DND-41 (cell line): ENCODE measurements around the gene GAPT.

ENCODE experiments used
- ATAC-seq: fragments of 200-7000 bp; cut with Tn5 transposase; 3 replicates; pipeline ENCODE4 v1.9.1; 2021; ENCODE audit warnings: low read depth; ENCODE audit not compliant: insufficient read depth
- DNase-seq: peaks from one replicate; pipeline ENCODE4 v3.0.0-alpha.2; 2020
- H2AFZ ChIP-seq: 2 replicates; pipeline ENCODE4 v1.6.0; 2012; ENCODE audit warnings: low read depth, low read length
- H3K27ac ChIP-seq: 2 replicates; pipeline ENCODE4 v1.5.1; 2012; ENCODE audit warnings: low read length, inconsistent platforms
- H3K27me3 ChIP-seq: fragments of 200-600 bp; sonication (generic); 2 replicates; pipeline ENCODE4 v1.6.0; 2012; ENCODE audit warnings: low read length, mild to moderate bottlenecking, inconsistent platforms; ENCODE audit not compliant: insufficient read depth, poor library complexity
- H3K36me3 ChIP-seq: 2 replicates; pipeline ENCODE4 v1.5.1; 2012; ENCODE audit warnings: low read length, inconsistent platforms; ENCODE audit not compliant: insufficient read depth
- H3K4me1 ChIP-seq: 2 replicates; pipeline ENCODE4 v1.5.1; 2012; ENCODE audit warnings: mild to moderate bottlenecking, low read length; ENCODE audit not compliant: insufficient read depth
- H3K4me2 ChIP-seq: 2 replicates; pipeline ENCODE4 v1.6.0; 2012; ENCODE audit warnings: mild to moderate bottlenecking, moderate library complexity, low read length, inconsistent platforms; ENCODE audit not compliant: insufficient read depth
- H3K4me3 ChIP-seq, 2 experiments: fragments of 200-600 bp in 1 of 2; shearing (Covaris generic) in 1 of 2; 2 replicates each; pipeline ENCODE4 v1.5.1; 2012 to 2016; ENCODE audit warnings: inconsistent platforms in 2 of 2, low read length in 2 of 2, mild to moderate bottlenecking in 2 of 2, low read depth in 1 of 2, moderate library complexity in 1 of 2
- H3K79me2 ChIP-seq: 2 replicates; pipeline ENCODE4 v1.6.0; 2012; ENCODE audit warnings: low read length, inconsistent platforms; ENCODE audit not compliant: insufficient read depth
- H3K9ac ChIP-seq: 2 replicates; pipeline ENCODE4 v1.6.0; 2012; ENCODE audit warnings: low read depth, mild to moderate bottlenecking, inconsistent platforms, low read length, moderate library complexity
- H3K9me3 ChIP-seq: 2 replicates; pipeline ENCODE4 v1.5.1; 2012; ENCODE audit warnings: low read length, moderate library complexity, mild to moderate bottlenecking, inconsistent platforms; ENCODE audit not compliant: insufficient read depth, severe bottlenecking
- H4K20me1 ChIP-seq: 2 replicates; pipeline ENCODE4 v1.6.0; 2012; ENCODE audit warnings: low read length; ENCODE audit not compliant: insufficient read depth
- EZH2 ChIP-seq: IDR thresholded peaks from 3 replicates; pipeline ENCODE4 v1.6.1; 2012; ENCODE audit warnings: borderline replicate concordance, low read depth, mild to moderate bottlenecking, moderate library complexity, low read length, inconsistent platforms; ENCODE audit not compliant: severe bottlenecking
- TF ChIP-seq, protein P1 (sequence below): IDR thresholded peaks from 2 replicates; pipeline ENCODE4 v1.5.1; 2012; ENCODE audit warnings: borderline replicate concordance, low read length, moderate library complexity, mild to moderate bottlenecking; ENCODE audit not compliant: poor library complexity, severe bottlenecking; ENCODE audit errors: extremely low read depth

GAPT gene

DNA sequence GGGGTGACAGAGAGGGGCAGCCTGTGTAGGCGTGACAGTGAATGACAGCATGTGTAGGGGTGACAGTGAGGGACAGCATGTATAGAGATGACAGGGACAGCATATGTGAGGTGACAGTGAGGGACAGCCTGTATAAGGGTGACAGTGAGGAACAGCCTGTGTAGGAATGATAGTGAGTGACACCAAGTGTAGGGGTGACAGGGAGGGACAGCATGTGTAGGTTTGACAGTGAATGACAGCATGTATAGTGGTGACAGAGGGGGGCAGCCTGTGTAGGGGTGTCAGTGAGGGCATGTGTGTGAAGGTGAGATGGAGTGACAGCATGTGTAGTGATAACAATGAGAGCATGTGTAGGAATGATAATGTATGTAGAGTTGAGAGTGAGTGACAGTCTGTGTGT, 8.7 kb upstream of the GAPT start:
- Histone ChIP-seq H3K4me3 (no peak overlapping the region), H3K4me1 (no peaks in the 10 kb centered on the region), H3K27me3 (no peaks in the 10 kb centered on the region), H3K9me3 (no peaks in the 10 kb centered on the region), H3K79me2 (no peaks in the 10 kb centered on the region), H4K20me1 (no peaks in the 10 kb centered on the region), H3K27ac (no peak overlapping the region), H3K4me2 (no peak overlapping the region), H3K9ac (no peak overlapping the region), H3K36me3 (no peaks in the 10 kb centered on the region), H2AFZ (no peak overlapping the region)
- TF ChIP-seq EZH2: no peak
- TF ChIP-seq, protein P1, sequence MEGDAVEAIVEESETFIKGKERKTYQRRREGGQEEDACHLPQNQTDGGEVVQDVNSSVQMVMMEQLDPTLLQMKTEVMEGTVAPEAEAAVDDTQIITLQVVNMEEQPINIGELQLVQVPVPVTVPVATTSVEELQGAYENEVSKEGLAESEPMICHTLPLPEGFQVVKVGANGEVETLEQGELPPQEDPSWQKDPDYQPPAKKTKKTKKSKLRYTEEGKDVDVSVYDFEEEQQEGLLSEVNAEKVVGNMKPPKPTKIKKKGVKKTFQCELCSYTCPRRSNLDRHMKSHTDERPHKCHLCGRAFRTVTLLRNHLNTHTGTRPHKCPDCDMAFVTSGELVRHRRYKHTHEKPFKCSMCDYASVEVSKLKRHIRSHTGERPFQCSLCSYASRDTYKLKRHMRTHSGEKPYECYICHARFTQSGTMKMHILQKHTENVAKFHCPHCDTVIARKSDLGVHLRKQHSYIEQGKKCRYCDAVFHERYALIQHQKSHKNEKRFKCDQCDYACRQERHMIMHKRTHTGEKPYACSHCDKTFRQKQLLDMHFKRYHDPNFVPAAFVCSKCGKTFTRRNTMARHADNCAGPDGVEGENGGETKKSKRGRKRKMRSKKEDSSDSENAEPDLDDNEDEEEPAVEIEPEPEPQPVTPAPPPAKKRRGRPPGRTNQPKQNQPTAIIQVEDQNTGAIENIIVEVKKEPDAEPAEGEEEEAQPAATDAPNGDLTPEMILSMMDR: no peak
- no peak for DNase-seq
- ATAC-seq: no peak

DNA sequence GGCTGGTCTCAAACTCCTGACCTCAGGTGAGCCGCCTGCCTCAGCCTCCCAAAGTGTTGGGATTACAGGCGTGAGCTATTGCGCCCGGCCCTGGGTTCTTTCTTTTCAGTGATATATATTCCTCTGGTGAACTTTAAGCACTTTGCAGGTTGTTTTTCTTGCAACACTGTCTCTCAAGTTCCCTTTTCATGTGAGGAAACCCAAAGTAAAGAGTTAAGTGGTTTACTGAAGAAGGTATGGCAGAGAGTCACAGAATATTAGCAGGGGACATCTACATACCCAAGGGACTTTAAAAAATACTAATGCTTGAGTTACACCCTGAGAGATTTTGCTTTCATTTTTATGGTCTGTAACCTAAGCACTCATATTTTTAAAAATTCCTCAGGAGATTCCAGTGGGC, 6.7 kb upstream of the GAPT start:
- Histone ChIP-seq H3K27ac (no peak overlapping the region), H4K20me1 (no peaks in the 10 kb centered on the region), H3K9ac (no peak overlapping the region), H3K27me3 (no peaks in the 10 kb centered on the region), H2AFZ (no peak overlapping the region), H3K4me3 (no peak overlapping the region), H3K4me2 (no peak overlapping the region), H3K36me3 (no peaks in the 10 kb centered on the region), H3K79me2 (no peaks in the 10 kb centered on the region), H3K4me1 (no peaks in the 10 kb centered on the region), H3K9me3 (no peaks in the 10 kb centered on the region)
- ATAC-seq (no peak), DNase-seq (no peak)
- no peak for TF ChIP-seq EZH2
- TF ChIP-seq, protein P1: no peak

DNA sequence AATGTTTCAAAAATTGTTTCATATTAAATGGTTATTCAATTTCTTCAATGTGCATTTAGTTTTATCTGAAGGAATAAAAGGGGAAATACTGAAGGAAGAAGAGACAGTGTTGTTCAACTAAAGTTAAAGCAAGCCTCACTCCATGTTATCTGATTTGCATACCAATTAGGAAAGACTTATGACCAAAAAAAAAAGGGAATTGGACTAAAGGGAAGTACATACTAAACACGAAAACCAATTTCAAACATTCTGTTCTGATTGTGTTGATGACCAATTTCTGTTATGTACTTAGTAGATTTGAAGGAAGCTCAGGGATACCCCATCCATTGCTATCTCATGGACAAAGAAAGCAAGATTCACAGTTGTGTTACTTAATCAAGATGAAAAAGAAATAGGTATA, 4.9 kb upstream of the GAPT start:
- H3K9me3 ChIP-seq: no peaks in the 10 kb centered on the region
- H3K36me3 ChIP-seq: no peaks in the 10 kb centered on the region
- TF ChIP-seq, protein P1: no peak
- TF ChIP-seq EZH2: no peak
- ATAC-seq (no peak), DNase-seq (no peak)
- no peak overlapping the region for H3K4me2 ChIP-seq
- H3K4me3 ChIP-seq: no peak overlapping the region
- H3K27ac ChIP-seq: no peak overlapping the region
- no peaks in the 10 kb centered on the region for H4K20me1 ChIP-seq
- H3K9ac ChIP-seq: no peak overlapping the region
- no peaks in the 10 kb centered on the region for H3K4me1 ChIP-seq
- H2AFZ ChIP-seq: no peak overlapping the region
- H3K79me2 ChIP-seq: no peaks in the 10 kb centered on the region
- H3K27me3 ChIP-seq: peaks cover 11% of the 10 kb centered on the region
